Peyer's patch (tissue), 4 donors: ENCODE measurements around the gene COX8A.

Experiments
- POLR2A ChIP-seq, 2 donors: fragments of 450-650 bp; IDR thresholded peaks; one replicate each; pipeline ENCODE4 v1.5.1; 2017; ENCODE audit warnings: antibody characterized with exemption in 2 of 2, mild to moderate bottlenecking in 2 of 2, moderate library complexity in 2 of 2
- TF ChIP-seq, protein P1 (sequence below), 6 experiments: fragments of 450-650 bp in 4 of 6; fragments of 200-600 bp in 2 of 6; sonication (generic) in 1 of 6; IDR thresholded peaks; one replicate each; pipeline ENCODE4 v1.5.1; 2017 to 2019; ENCODE audit warnings: antibody characterized with exemption in 6 of 6, mild to moderate bottlenecking in 3 of 6, moderate library complexity in 1 of 6

DNA sequence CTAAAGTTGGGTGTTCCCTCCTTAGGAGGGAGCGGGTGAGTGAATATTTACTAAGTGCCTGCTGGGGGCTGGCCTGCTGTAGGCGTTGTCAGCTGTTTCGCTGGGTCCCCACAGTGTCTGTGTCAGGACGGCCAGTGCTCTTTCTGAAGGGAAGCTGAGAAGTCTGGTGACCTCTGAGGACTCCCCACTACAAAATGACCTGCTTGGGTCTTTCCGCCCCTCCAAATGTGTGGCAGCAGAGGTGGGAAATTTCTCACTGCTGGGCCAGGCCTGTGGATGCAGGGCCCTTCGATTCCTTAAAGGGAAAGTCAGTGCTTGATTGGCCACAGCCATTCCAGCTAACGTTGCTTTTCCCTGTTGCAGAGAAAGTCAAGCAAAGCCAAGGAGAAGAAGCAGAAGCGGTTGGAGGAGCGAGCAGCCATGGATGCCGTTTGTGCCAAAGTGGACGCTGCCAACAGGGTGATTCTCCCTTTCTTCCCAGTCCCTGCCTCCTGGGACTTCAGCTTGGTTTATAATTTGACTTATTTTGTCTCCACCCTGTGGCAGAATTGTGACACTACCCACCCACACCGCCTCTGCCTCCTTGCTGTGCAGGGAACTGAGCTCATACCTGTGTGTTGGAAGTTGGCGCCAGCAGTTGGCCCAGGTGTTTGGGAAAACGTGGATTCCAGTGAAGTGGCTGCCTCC, 28.8 kb upstream of the COX8A start:
- no peak for TF ChIP-seq POLR2A (IDR thresholded peaks at IDR 0.05)
- TF ChIP-seq, protein P1, sequence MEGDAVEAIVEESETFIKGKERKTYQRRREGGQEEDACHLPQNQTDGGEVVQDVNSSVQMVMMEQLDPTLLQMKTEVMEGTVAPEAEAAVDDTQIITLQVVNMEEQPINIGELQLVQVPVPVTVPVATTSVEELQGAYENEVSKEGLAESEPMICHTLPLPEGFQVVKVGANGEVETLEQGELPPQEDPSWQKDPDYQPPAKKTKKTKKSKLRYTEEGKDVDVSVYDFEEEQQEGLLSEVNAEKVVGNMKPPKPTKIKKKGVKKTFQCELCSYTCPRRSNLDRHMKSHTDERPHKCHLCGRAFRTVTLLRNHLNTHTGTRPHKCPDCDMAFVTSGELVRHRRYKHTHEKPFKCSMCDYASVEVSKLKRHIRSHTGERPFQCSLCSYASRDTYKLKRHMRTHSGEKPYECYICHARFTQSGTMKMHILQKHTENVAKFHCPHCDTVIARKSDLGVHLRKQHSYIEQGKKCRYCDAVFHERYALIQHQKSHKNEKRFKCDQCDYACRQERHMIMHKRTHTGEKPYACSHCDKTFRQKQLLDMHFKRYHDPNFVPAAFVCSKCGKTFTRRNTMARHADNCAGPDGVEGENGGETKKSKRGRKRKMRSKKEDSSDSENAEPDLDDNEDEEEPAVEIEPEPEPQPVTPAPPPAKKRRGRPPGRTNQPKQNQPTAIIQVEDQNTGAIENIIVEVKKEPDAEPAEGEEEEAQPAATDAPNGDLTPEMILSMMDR (IDR thresholded peaks at IDR 0.05), result peak; percentile 64 to 86 (median 76)
